GM19463 (cell line): ENCODE results near the gene CTNND2.

Experiments
- ATAC-seq: cut with Tn5 transposase; IDR thresholded peaks from one replicate; pipeline ENCODE4 v1.9.1; 2021; ENCODE audit warnings: mild to moderate bottlenecking, moderate library complexity; ENCODE audit not compliant: unreplicated experiment

The CTNND2 gene

DNA sequence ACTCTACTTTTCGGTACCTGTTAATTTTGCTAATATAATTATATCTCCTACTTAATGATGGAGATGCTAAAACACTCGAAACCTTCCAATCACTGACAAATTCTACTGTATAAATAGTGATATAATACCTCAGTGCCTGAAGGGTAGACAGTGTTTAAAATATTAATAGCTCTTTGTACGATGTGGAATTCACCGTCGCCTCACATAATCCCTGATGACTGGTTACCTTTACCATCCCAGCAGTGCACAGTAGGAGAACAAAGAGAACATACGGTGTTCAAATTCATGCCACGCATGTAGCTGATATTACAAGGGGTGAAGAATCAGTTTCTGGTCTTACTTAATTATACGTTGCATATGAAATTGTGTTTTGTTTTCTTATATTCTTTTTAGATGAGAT, 506.7 kb downstream of the CTNND2 start:
- no peak for ATAC-seq

DNA sequence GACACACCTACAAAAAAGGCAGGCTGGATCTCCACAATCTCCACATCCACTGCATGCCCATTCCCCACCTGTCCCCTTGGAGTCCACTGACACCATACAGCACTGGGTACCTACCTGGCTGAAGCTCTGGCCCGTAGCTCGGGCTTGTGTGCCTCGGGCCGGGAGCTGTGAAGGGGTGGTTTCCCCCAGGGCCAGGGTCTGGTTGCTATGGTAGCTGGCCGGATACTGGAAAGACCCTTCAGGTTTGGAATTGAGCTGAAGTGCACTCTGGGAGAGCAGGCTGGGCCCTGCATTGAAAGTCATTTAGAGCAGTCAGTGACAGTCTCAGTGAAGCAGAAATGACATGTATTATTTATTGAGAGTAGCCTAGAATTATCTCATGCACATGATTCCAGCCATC, 507.3 kb downstream of the CTNND2 start:
- ATAC-seq = no peak

DNA sequence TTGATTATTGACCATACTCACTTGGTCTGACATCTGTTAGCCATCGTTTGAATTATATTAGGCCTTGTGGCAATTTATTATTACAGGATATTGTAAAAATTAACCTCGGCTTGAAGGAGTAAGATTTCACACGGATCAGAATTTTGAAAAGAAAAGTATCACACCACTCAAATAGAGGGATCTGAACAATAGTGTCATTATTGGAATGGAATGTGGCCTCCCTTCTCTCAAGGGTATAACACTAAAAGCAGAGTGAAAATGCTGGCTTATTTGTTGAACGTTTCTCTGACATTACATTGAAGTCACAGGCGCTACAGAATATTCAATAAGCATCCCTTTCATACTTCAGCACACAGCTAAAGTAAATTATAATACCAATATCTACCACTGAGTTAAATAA, 509.3 kb downstream of the CTNND2 start:
- no peak for ATAC-seq

DNA sequence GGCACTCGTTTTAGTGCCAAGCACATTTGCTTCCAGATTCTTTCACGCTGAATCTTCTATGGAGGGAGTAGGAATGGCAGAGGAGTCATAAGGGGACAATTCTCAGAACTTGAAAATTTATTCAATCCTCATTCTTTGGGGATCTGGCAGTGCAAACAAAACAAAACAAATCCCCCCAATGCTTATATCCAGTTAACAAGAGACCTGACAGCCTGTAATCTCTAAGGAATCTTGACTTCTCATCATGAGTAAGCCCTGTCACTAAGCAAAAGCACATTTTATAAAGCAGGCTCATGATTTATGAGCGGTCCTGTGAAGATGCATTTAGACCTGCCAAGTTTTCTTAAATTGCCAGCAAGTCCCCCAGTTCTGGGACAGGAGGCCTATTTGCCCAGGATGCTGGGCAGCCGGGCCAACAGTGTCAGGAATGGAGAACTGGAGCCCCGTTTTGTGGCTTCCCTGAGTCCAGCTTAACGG, 513.9 kb downstream of the CTNND2 start:
- no peak for ATAC-seq

DNA sequence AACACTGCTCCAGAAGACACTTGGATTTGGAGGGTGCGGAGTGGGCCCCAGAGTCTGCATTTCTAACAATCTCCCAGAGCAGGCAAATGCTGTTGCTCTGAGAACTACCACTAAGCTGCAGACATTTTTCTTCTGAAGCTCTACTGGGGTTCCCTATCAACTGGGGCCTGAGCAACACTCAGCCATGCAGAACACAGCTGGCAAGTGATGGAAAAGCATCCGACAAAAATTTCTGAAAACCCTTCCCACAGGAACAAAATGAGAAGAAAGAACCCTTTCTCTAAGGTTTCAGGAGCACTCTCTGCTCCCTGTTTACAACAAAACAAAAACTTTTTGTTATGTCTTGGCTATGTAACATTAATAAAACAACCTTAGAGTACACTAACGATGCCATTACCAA, 516.9 kb downstream of the CTNND2 start:
- no peak for ATAC-seq

- no peak for ATAC-seq
Observed at GRCh38 chr5:11386398-11386797, 517.8 kb downstream of the CTNND2 start.

- no peak for ATAC-seq
Observed at GRCh38 chr5:11385901-11386293, 518.3 kb downstream of the CTNND2 start.

GRCh38 chr5:11385251-11385900, 518.9 kb downstream of the CTNND2 start:
- no peak for ATAC-seq

DNA sequence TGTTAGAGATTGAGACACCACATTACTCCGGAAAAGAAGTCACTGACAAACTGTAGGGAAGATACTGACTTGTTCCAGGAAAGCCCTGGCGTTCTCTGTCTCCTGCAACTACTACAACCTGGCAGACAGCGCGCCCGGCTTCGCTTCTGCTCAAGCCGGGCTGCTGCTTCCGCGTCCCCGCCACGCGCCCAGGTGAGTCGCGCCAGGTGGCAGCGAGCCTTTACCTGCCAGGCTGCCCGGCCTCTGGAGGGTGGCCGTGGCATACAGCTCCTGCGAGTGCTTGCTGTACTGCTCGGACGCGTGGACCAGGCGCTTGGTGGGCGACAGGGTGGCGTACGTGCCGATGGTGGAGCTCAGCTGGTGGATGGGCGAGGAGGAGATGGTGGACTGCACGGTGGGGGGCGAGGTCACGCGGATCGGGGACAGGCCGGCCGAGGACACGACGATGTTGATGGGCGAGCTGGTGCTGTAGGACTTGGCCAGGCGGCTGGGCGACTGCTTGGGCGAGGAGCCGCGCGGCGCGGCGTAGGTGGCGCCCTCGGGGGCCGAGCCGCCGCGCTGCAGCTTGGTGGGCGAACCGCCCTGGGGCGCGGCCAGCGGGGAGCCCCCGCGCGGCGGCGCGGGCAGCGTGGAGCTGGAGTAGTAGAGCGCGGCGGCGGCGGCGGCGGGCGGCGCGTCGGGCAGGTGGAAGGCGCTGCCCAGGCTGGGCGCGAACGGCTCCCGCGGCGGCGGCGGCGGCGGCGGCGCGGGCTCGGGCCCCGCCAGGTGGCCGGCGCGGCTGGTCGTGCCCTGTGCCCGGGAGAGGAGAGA, 519.6 kb downstream of the CTNND2 start:
- no peak for ATAC-seq

DNA sequence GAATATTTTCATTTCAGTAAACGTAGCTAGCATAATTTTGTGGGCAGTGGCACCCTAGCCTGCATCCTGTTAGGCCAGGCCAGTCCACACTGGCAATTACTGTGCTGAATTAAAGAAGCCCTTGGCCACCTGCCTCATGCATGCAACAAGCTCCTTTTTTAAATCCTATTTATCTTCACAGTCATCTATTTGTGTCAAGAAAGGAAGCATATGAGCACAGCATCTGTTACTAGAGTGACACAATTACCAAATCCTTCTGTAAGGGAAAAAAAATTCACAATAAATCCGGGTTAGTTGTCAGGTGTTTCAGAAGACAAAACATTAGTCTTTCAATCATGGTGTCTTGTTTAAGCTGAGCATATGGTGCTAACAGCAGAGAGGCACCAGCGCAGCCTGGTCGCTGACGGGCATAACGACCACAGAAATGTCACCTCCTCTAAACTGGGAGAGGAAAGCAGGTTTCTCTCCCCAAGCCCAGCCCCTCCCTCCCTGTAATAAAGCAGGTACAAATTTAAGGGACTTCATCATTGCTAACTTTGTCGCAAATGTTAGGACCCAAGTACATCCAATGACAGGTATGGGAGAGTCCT, 520.6 kb downstream of the CTNND2 start:
- ATAC-seq = no peak

DNA sequence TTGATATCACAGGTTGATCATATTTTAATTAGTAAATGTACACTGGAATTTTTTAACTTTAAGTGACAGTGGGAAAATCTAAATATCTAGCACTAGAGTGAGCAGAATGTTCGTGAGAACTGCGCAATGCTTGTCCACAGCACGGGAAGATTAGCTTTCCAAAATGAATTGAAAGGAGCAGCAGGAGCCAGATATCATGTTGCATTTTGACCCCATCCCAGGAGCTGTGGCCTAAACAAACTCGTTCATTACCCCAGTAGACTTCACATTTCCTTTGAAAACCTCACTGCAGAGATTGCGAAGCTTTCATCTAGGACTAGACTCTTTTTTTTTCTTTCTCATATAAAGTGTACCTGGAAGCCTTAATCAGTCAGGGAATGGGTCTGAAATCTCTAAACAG, 525.8 kb downstream of the CTNND2 start:
- ATAC-seq = no peak

- ATAC-seq = no peak
Observed at GRCh38 chr5:11377896-11378295, 526.4 kb downstream of the CTNND2 start.

DNA sequence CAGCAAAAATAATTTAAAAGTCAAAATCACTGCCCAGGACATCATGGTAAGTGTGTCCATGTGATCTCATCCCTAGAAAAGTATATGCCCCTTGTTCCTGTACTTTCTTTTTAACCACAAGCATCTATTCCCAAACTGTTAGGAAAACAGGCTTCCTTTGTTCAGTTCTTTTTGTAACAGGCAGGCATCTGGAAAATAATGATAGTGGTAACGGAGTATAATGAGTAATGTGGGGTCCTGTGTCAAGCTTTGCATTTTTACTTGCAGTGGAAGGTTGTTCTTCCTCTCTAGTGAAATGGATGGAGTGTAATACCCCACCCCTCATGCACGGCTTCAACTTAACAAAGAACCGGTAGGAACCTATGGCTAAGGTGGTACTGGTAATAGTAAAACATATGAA, 532.1 kb downstream of the CTNND2 start:
- no peak for ATAC-seq

DNA sequence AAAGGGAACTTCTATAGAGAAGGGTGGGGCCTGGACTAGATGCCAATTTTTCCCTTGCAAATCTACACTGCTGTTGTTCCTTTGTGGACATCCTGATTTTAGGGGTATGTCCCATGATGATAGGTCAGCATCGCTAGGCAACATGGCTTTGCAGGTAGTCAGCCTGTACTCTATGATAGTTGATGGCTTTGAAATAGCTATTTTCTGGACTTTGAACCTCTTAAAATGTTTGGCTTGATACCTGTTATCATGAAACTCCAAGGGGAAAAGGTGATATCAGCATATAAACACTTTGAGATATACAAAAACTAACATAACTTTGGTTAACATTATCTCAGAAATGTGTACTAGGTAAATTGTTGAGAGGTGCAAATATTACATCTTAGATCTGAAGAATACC, 533.2 kb downstream of the CTNND2 start:
- no peak for ATAC-seq

GRCh38 chr5:11364531-11364930, 539.7 kb downstream of the CTNND2 start:
- ATAC-seq = no peak

DNA sequence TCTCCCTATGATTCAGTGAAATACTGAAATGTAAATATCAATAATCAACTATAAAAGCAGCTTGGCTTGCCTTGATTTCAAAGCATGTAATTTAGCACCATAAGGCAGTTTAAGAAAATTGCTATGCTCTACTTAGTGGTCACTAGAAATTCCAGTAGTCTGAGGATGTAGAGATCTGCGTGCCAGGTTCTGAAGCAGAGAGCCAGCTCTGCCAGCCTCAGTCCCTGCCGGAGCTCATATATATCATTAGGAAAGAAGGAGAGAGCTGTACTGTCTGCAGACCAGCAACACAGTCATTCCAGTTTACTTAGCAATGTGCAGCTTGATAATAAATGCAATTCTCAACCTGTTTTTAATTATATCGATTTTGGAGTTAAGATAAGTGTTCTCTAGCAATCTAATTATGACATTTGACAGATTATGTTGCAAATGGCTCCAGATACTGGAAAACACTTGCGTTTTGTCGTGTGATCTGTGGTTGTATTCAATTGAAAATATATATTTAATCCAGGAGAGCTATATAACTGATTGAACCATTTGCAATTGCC, 540.5 kb downstream of the CTNND2 start:
- no peak for ATAC-seq

DNA sequence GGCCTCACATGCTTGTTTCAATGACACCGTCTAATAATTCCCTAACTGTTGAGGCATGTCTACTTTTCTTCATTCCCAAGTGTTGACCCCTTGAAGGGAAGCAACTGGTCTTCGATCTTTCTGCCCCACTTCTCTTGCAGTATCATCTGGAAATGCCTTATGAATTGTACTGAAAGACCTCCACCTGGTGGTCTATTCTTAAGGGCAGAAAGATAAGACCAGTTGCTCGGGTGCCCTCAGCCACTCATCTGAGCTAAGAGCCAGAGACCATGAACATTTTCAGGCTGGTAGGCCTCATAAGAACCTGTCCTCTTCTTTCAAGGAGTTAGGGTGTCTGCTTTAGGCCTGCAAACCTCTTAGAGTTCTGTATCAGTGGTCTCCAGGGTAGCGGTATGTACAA, 542.5 kb downstream of the CTNND2 start:
- no peak for ATAC-seq

GRCh38 chr5:11357928-11358327, 546.3 kb downstream of the CTNND2 start:
- ATAC-seq = no peak

DNA sequence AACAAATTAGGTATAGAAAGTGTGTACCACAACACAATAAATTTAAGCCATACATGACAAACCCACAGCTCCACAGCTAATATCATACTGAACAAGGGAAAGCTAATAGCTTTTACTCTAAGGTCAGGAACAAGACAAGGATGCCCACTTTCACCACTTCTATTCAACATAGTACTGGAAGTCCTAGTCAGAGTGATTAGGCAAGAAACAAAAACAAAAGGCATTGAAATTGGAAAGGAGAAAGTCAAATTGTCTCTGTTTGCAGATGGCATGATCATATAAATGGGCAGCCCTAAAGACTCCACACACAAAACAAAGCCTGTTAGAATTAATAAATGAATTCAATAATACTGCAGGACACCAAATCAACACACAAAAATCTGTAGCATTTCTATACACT, 548.8 kb downstream of the CTNND2 start:
- no peak for ATAC-seq

GRCh38 chr5:11346336-11346735, 557.9 kb downstream of the CTNND2 start:
- no peak for ATAC-seq

DNA sequence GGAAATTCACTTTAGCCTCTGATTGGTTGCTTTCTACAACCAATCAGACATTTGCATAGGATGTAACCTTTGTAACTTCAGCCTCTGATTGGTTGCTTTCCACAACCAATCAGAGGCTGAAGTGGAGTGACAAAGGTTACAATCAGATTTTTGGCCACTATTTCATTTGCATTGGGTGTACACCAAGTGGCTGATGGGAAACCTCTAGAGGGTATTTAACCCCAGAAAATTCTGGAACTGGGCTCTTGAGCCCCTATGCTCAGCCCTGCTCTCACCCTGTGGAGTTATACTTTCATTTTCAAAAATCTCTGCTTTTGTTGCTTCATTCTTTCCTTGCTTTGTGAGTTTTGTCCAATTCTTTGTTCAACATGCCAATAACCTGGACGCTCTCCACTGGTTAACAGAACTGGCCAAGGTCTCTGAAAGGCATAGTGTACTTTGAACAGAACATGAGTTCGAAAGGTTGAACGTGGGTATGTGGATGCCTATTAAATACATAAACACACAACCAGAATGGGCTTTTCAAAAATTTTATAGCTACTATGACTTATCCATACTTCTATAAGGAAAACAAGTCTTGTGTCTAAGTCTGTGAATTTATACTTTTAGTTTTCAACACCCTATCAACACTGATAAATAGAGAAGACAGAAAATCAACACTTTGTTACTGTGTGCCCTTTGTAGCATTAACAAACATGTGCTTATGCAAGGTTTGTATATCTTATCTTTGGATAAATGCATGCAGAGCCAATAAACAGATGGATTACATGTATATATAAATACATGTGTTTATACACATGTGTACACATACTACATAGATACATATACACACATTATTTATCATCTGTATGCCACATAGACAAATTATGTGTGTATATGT, 568.1 kb downstream of the CTNND2 start:
- no peak for ATAC-seq
